HG03520 (cell line): ENCODE results near the gene KLHL7.
A peak's percentile ranks its signal among the peaks of the same experiment; 100 is the strongest.

ENCODE experiments used
- ATAC-seq: cut with Tn5 transposase; IDR thresholded peaks from one replicate; pipeline ENCODE4 v1.9.1; 2021; ENCODE audit warnings: mild to moderate bottlenecking, moderate library complexity; ENCODE audit not compliant: unreplicated experiment

Gene KLHL7

GRCh38 chr7:23105644-23106056, at the start of gene KLHL7:
KLHL7 (plus strand) TSS chr7:23105785; CDS start chr7:23106027, 242 bp downstream.
- ATAC-seq, result peak; percentile 96

GRCh38 chr7:23058408-23059096, 47.0 kb upstream of the KLHL7 start:
- no peak for ATAC-seq

GRCh38 chr7:23061327-23061726, 44.3 kb upstream of the KLHL7 start:
- ATAC-seq, result no peak

DNA sequence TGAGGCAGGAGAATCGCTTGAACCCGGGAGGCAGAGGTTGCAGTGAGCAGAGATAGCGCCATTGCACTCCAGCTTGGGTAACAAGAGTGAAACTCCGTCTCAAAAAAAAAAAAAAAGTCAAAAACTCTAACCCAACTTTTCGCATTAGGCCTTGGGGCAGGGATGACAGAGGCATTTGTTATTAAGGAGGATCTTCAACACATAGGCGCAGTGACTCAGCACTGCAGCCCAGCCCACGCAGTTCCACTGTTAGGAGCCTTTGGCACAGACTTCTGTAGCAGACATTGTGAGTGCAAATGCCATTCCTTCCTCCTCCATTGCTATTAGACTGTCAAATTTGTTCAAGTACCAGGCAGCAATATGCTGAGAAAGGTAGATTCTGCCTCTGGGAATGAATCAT, 43.1 kb upstream of the KLHL7 start:
- ATAC-seq, result no peak

DNA sequence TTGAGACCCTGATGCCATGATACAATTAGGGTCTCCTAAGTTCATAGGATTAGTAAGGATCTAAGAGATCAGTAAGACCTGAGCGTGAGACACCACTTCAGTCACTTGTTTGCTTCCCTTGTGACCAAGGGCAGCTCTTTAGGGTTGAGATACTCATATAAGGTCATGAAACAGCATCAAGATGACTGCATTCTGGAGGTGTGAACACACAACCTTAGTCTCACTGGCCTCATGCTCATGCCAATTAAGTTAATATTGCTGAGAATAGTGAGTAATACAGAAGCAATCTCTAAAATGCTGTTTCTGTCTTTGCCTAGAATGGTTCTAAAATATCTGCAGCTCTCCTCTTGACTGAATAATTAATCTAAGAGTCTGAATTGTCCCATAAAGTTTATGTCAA, 39.6 kb upstream of the KLHL7 start:
- no peak for ATAC-seq

GRCh38 chr7:23067271-23067670, 38.3 kb upstream of the KLHL7 start:
- ATAC-seq, result no peak

DNA sequence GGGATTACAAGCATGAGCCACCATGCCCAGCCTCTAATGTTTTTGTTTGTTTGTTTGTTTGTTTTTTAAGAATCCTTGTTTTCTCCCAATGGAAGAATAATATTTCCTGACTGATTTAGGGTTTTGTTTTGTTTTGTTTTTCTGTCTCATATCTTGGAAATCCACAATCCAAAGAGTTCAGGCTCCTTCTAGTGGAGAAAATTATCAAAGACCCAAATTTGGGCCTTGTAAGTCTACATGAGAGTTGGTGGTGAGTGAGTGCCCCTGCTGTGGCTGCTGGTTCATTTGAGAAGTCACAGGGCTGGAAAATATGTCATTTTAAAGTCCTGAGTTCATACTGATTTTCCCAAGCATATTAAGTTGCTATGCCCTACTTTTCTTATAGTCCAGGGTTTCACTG, 33.5 kb upstream of the KLHL7 start:
- ATAC-seq, result no peak

DNA sequence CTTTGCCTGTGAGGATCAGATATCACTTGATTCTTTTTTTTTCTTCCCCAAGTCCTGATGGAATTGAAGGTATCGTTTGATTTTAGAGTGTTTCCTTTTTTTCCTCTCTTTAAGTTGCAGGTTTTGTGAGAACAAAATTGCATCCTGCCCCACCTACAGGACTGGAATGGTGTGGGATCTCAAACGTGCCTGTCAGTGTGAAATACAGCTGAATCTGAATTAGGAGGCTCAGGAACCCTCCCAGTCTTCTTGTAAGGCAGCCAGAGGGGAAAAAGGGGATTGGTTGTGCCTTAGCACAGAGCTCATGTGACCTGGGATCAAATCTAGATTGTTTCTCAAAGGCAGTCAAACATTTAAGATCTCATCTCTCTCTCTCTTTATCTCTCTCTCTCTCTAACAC, 32.7 kb upstream of the KLHL7 start:
- ATAC-seq, result no peak

DNA sequence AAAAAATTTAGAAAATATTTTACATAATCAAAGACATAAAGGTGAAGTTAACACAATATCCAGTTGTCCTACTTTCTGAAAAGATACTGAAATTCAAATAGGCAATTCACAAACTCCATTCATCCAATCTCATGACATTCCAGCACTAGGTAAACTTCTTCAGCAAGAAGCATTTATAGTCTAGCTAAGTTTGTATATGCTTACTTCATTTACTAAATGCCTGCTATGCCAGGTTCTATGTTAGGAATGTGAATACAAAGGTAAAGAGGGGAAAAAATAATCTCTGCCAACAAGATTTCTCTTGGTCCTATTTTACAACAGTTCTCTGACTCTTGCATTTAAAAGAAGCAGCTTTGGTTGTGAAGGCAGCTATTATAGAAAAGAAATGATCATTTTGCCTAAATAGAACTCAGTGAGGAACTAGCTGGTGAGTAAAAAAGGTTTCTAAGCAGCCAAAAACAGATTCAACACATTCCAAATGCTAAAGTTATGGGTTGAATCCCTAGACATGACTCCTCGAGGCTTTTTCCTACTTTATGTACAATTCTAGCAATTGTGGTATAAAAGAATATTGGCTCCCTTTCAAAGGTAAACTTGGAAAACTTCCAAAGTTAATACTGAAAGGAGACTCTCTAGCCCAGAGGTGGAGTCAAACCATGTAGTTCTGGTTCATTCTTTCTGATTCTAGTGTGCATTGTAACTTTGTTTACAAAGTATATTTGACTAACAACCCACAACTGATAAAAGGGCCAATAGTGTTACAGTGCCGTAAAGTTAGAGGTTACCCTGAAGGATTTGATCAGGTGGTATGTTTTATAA, 30.9 kb upstream of the KLHL7 start:
- ATAC-seq, result no peak

GRCh38 chr7:23075571-23075970, 30.0 kb upstream of the KLHL7 start:
- no peak for ATAC-seq

- ATAC-seq, result no peak
Measured at GRCh38 chr7:23076772-23077171, 28.8 kb upstream of the KLHL7 start.

- ATAC-seq, result no peak
Measured at GRCh38 chr7:23093111-23093510, 12.5 kb upstream of the KLHL7 start.

GRCh38 chr7:23093546-23093945, 12.0 kb upstream of the KLHL7 start:
- ATAC-seq, result no peak

- ATAC-seq, result no peak
Measured at GRCh38 chr7:23096518-23097290, 8.9 kb upstream of the KLHL7 start.

DNA sequence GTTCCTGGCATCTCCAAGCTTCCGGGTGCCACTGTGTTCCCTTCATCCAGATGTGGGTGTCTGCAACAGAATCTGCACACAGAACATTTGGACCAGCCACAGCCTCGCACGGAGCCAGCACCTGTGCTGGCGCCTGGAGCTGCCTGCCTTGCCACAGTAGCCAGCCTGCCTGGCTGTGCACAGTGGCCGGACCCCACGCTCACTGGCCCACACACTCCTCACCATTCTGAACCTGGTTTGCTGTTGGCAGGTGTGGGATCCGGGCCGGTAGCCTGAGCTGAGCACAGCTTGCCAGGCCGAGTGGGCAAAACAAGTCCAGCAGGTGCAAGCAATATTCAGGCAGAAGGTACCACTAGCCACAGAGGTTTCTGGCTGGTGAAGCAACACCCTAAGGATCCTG, 7.6 kb upstream of the KLHL7 start:
- ATAC-seq, result no peak

GRCh38 chr7:23098460-23098859, 7.1 kb upstream of the KLHL7 start:
- no peak for ATAC-seq

- ATAC-seq, result no peak
Measured at GRCh38 chr7:23100697-23101096, 4.9 kb upstream of the KLHL7 start.

DNA sequence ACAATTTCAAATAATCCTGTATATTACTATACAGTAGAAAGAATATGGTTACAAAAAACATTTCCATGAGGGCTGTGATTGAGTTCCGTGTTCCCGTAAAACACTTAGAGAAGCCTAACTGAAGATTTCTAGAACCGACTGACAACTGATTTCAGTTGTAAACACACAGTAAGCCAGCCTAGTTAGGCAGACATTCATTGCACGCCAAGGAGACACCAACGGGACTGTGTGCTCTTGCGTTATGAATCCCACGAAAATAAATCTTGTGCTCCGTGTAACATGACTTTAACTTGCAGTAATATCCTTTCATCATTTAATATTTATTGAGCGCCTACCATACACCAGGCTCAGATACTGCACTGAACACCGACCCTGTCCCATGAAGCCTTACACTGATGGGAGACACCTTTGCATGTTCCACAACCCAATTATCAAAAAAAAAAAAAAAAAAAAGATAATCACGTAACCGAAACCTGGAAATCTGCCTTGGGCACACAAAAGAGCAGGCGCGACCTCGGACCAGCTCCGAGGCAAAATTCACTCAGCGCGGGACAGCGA, 420 bp upstream of the KLHL7 start:
- peak; percentile 19 for ATAC-seq

DNA sequence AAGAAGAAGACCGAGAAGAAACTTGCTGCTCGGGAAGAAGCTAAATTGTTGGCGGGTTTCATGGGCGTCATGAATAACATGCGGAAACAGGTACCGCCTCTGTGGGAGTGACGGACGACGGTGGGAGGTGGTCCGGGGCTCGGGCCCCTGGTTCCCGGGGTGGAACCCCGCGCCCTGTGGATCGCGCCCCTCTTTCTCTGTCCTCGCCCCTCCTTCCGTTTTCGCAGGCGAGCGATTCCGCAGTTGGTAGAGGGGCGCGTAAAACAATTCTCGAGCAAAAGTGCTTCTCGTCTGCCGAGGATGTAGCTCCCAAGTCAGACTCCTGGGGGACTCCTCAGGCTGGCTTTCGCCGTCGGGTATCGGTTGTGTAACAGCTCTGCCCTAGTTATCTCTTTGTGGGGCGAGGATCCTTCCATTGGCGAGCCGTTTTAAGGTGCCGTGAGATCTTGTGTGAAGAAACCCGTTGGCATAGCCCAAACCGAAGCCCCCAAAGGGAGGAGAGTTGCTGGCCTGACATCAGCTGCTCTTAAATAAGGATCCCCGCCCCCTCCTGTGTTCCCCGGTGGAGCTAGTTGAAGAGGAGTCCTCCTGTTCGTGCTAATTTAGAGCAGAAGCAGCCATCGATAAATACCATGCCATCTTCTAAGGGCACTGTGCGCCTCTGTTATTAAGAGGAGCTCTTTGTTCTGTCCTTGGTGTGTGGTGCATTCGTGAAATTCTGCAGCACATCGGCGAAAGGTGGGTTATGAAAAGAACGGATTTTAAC, 655 bp downstream of the KLHL7 start:
- peak; percentile 25 for ATAC-seq

- no peak for ATAC-seq
Measured at GRCh38 chr7:23106823-23107663, 1.5 kb downstream of the KLHL7 start.
